GM23248 (cell line): ENCODE measurements around the gene LRRIQ1. TPM values are rescaled to one million over a fixed set of nuclear protein-coding genes. Genes with fewer than 3 reads are reported as not detected.

Experiments
- DNase-seq: peaks from one replicate; pipeline ENCODE4 v3.0.0-alpha.2; 2015
- H2AFZ ChIP-seq: fragments of 200-600 bp; sonication (generic); 2 replicates; pipeline ENCODE4 v1.6.1; 2016; ENCODE audit warnings: antibody characterized with exemption
- H3F3A ChIP-seq: fragments of 200-600 bp; sonication (generic); 2 replicates; pipeline ENCODE4 v1.6.1; 2016; ENCODE audit warnings: mild to moderate bottlenecking, antibody characterized with exemption, mixed run types; ENCODE audit not compliant: insufficient read depth
- H3K27ac ChIP-seq: fragments of 200-600 bp; sonication (generic); 2 replicates; pipeline ENCODE4 v1.5.1; 2016; ENCODE audit warnings: mild to moderate bottlenecking
- H3K27me3 ChIP-seq: fragments of 200-600 bp; sonication (generic); replicated peaks from 2 replicates; pipeline ENCODE4 v1.6.1; 2016; ENCODE audit warnings: mild to moderate bottlenecking; ENCODE audit not compliant: insufficient read depth
- H3K36me3 ChIP-seq: fragments of 200-600 bp; sonication (generic); 2 replicates; pipeline ENCODE4 v1.6.1; 2016; ENCODE audit warnings: low read depth, mild to moderate bottlenecking
- H3K4me1 ChIP-seq: fragments of 200-600 bp; sonication (generic); 2 replicates; pipeline ENCODE4 v1.6.1; 2016; ENCODE audit warnings: mild to moderate bottlenecking; ENCODE audit not compliant: insufficient read depth
- H3K4me2 ChIP-seq: fragments of 200-600 bp; sonication (generic); one replicate; pipeline ENCODE4 v1.6.1; 2016; ENCODE audit warnings: mild to moderate bottlenecking; ENCODE audit not compliant: unreplicated experiment
- H3K4me3 ChIP-seq: fragments of 200-600 bp; sonication (generic); 2 replicates; pipeline ENCODE4 v1.5.1; 2016; ENCODE audit warnings: mild to moderate bottlenecking
- H3K79me2 ChIP-seq: fragments of 200-600 bp; sonication (generic); 2 replicates; pipeline ENCODE4 v1.6.1; 2016; ENCODE audit warnings: mild to moderate bottlenecking; ENCODE audit not compliant: insufficient read depth
- H3K9ac ChIP-seq: fragments of 200-600 bp; sonication (generic); 2 replicates; pipeline ENCODE4 v1.6.1; 2016; ENCODE audit warnings: mild to moderate bottlenecking
- H3K9me2 ChIP-seq: fragments of 200-600 bp; sonication (generic); 2 replicates; pipeline ENCODE4 v1.6.1; 2016; ENCODE audit warnings: mixed run types, mild to moderate bottlenecking, moderate library complexity; ENCODE audit not compliant: insufficient read depth
- H3K9me3 ChIP-seq: fragments of 200-600 bp; sonication (generic); one replicate; pipeline ENCODE4 v1.6.1; 2017; ENCODE audit warnings: low read depth
- H4K20me1 ChIP-seq: fragments of 200-600 bp; sonication (generic); 2 replicates; pipeline ENCODE4 v1.6.0; 2016; ENCODE audit not compliant: insufficient read depth
- EZH2 ChIP-seq: fragments of 200-600 bp; sonication (generic); IDR thresholded peaks from 2 replicates; pipeline ENCODE4 v1.6.1; 2018; ENCODE audit warnings: antibody characterized with exemption, mild to moderate bottlenecking; ENCODE audit not compliant: insufficient read depth, poor library complexity, severe bottlenecking
- EZH2phosphoT487 ChIP-seq: fragments of 200-600 bp; sonication (generic); IDR thresholded peaks from 2 replicates; pipeline ENCODE4 v1.6.1; 2018; ENCODE audit warnings: antibody characterized with exemption, moderate library complexity, mild to moderate bottlenecking, low read depth; ENCODE audit not compliant: insufficient read depth
- WGBS, 2 experiments: methylation state at CpG; one replicate each; pipeline ENCODE4 v1.1.6; 2015 to 2017; ENCODE audit warnings: low lambda C conversion rate in 2 of 2, low coverage in 1 of 2; ENCODE audit errors: missing lambda C conversion rate in 2 of 2; 5-methylcytosine and 5-hydroxymethylcytosine counted together
- in situ Hi-C: fragments of 300-500 bp; cut with MboI; formaldehyde crosslinking; loops from 2 replicates; pipeline ENCODE4 v1.15.0; 2020
- polyA plus RNA-seq: library from polyadenylated mRNA; unstranded; fragments of >200 nt; fragmentation: Nextera tagmentation; extraction: Ambion mirVana; gene quantifications from 2 replicates; pipeline ENCODE4 v1.2.1, GENCODE V29; 2016
- total RNA-seq: library from RNA; depleted of rRNA; stranded (reverse); fragments of >200 nt; shearing (Covaris generic); gene quantifications from 2 replicates; pipeline ENCODE4 v1.2.3, GENCODE V29; 2014; rRNA removed

The LRRIQ1 gene
- total and polyA plus RNA-seq, 2 experiments from 2014 or later, result 0.11 to 0.88 TPM

DNA sequence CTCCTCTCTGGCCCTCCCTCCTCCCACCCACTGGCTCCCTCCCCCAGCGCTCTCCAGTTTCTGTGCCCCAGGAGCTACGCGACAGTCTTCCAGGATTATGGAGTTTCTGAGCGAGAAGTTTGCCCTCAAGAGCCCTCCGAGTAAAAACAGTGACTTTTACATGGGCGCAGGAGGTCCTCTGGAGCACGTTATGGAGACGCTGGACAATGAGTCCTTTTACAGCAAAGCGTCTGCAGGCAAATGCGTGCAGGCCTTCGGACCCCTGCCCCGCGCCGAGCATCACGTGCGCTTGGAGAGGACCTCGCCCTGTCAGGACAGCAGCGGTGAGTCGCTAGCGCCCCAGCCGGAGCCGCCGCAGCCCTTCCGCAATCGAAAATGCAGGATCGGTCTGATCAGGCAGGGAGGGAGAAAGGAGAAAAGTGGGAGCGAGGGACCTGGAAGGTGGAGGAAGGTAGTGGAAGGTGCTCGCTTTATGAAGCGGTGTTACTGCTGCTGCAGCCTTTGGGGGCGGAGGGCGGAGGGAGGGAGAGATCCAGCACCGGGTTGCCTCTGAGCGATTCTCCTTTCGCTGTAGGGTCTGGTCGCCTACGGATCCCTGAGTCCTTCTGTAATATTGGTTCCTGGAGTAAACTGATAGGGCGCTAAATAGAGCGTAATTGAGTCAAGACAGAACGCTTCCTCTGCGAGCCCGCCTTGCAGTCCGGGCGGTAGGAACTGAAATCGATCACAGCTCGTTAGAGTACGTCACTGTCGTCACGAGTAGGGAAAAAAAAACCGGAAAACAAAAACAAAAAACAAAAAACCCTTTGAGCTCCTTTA, 244.2 kb downstream of the LRRIQ1 start, which contains the start of gene ALX1:
Gene ALX1, plus strand, starts transcription at position 56 of the 819 bp plus-strand sequence. Its CDS starts 42 bp downstream, at position 98.
- peak within 1 kb of the TSS; percentile 82 for H3K4me2 ChIP-seq
- H3F3A ChIP-seq, result no peaks in the 10 kb centered on the region
- H3K79me2 ChIP-seq, result no peaks in the 10 kb centered on the region
- H3K4me1 ChIP-seq, result no peaks in the 10 kb centered on the region
- H3K36me3 ChIP-seq, result no peaks in the 10 kb centered on the region
- WGBS, 2 experiments, result 2 to 4% methylated on average over 48 to 49 of the region's 49 CpGs
- peak within 1 kb of the TSS; percentile 68 for H3K4me3 ChIP-seq
- peak; percentile 50 for DNase-seq
- H2AFZ ChIP-seq, result peak within 1 kb of the TSS; percentile 78
- 0 out of 2 replicates have a peak within 1 kb of the TSS, but pooled peaks have one; percentile 6 for H3K9ac ChIP-seq
- H3K27ac ChIP-seq, result no peak within 1 kb of the TSS
- peaks cover 70% of the 10 kb centered on the region for H3K27me3 ChIP-seq
- no peaks in the 10 kb centered on the region for H3K9me2 ChIP-seq
- in situ Hi-C loops, result no loop called here
- no peaks in the 10 kb centered on the region for H4K20me1 ChIP-seq
- TF ChIP-seq EZH2 (no peak), EZH2phosphoT487 (no peak)
- H3K9me3 ChIP-seq, result no peaks in the 10 kb centered on the region

DNA sequence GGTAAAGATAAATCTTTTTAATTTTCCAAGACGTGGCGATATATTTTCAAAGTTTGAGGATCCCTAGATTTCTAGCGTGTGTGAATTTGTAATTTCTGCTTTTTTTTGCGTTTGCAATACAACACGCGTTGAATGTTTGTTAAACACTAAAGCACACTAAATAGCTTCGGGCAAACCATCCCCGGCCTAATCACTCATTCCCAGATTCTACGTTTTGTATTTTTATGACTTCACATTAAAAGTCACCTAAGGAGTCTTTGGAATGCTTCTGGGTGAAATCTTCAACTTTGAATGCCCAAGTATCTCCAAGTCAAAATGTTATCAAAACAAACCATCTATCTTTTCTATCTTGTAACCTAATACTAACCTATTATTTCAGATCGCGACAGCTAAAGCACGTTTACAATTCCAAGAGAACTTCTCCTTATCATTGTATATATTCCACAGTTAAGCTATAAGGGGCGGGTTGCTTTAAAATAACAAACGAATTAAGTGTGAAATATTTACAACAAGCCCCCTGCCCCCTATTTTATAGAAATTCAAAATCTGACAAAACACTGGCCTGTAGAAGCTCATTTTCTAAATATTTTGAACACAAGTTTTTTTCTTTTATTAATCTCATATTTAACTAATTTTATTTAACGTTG, 245.0 kb downstream of the LRRIQ1 start:
- H3K36me3 ChIP-seq, result no peaks in the 10 kb centered on the region
- peak overlapping the region; percentile 82 for H3K4me2 ChIP-seq
- peak overlapping the region; percentile 78 for H2AFZ ChIP-seq
- H3K27me3 ChIP-seq, result peaks cover 63% of the 10 kb centered on the region
- WGBS, 2 experiments, result 18 to 19% methylated on average over 15 of the region's 15 CpGs
- no peak; the same call in 1 of the 2 replicates for TF ChIP-seq EZH2phosphoT487
- no peak for TF ChIP-seq EZH2
- H3K9ac ChIP-seq, result no peak overlapping the region
- H3F3A ChIP-seq, result no peaks in the 10 kb centered on the region
- H3K79me2 ChIP-seq, result no peaks in the 10 kb centered on the region
- H3K9me2 ChIP-seq, result no peaks in the 10 kb centered on the region
- H3K4me3 ChIP-seq, result peak overlapping the region; percentile 68
- H4K20me1 ChIP-seq, result no peaks in the 10 kb centered on the region
- H3K9me3 ChIP-seq, result no peaks in the 10 kb centered on the region
- DNase-seq, result no peak
- H3K27ac ChIP-seq, result no peak overlapping the region
- no peaks in the 10 kb centered on the region for H3K4me1 ChIP-seq
- in situ Hi-C loops, result no loop called here

DNA sequence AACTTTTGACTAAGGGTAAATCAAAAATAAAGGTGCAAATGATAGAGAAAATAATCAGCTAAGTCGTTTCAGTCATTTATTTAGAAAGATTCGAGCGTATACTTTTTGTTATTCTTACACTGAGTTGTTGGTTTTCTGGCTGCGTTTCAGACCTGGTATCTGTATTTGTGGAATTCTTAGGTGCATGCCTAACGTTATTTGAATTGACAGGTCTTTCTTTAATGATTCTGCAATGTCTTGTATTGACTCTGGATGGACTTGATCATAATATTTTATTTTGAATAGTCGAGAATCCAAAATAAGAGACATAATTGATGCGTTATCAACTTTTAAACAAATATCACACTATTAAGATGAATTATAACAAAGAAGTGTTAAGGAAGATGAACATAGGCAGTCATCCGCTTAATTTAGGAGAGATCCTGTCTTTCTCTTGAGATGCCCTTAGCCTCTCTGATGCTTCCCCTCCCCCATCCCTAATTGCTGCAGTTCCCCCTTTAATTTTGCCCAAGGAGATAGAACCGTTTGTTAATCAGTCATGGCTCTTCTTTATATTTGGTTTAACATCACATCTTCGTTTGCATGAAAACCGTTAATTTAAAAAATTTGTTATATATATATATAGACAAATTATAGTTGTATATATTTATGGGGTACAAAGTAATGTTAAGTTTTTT, 245.6 kb downstream of the LRRIQ1 start:
- WGBS, 2 experiments, result 37 to 38% methylated on average over 11 of the region's 11 CpGs
- Histone ChIP-seq H3K4me2 (no peak overlapping the region), H3K9me3 (no peaks in the 10 kb centered on the region), H3K9me2 (no peaks in the 10 kb centered on the region), H3K27me3 (peaks cover 58% of the 10 kb centered on the region), H3K4me1 (no peaks in the 10 kb centered on the region), H4K20me1 (no peaks in the 10 kb centered on the region), H3K27ac (no peak overlapping the region), H3K9ac (no peak overlapping the region), H3F3A (no peaks in the 10 kb centered on the region), H3K36me3 (no peaks in the 10 kb centered on the region), H3K79me2 (no peaks in the 10 kb centered on the region), H3K4me3 (no peak overlapping the region), H2AFZ (no peak overlapping the region)
- in situ Hi-C loops, result no loop called here
- TF ChIP-seq EZH2 (no peak), EZH2phosphoT487 (no peak)
- DNase-seq, result no peak

- Histone ChIP-seq H4K20me1 (no peaks in the 10 kb centered on the region), H3F3A (no peaks in the 10 kb centered on the region), H3K4me1 (no peaks in the 10 kb centered on the region), H3K36me3 (no peaks in the 10 kb centered on the region), H2AFZ (no peak overlapping the region), H3K9me2 (no peaks in the 10 kb centered on the region), H3K79me2 (no peaks in the 10 kb centered on the region), H3K4me3 (no peak overlapping the region), H3K27ac (no peak overlapping the region), H3K4me2 (no peak overlapping the region), H3K9ac (no peak overlapping the region), H3K27me3 (peaks cover 50% of the 10 kb centered on the region), H3K9me3 (no peaks in the 10 kb centered on the region)
- in situ Hi-C loops, result no loop called here
- WGBS, 2 experiments, result 84 to 93% methylated on average over 6 of the region's 6 CpGs
- no peak for TF ChIP-seq EZH2phosphoT487
- TF ChIP-seq EZH2, result no peak
- DNase-seq, result no peak
Measured at GRCh38 chr12:85283560-85283959, 247.4 kb downstream of the LRRIQ1 start.

Other genes starting within 250 kb of the LRRIQ1 start
- 2.6 and 3.2 TPM in 2 replicates for gene SLC6A15, start 123.6 kb upstream of the LRRIQ1 start, total RNA-seq
- 2.0 and 3.4 TPM in 2 replicates for gene SLC6A15, start 123.6 kb upstream of the LRRIQ1 start, polyA plus RNA-seq
- not detected in 2 replicates for gene TSPAN19, start 74 bp upstream of the LRRIQ1 start, total RNA-seq
- gene TSPAN19, start 74 bp upstream of the LRRIQ1 start, polyA plus RNA-seq, result 0.23 and 0.38 TPM in 2 replicates
- gene ALX1, start 243.9 kb downstream of the LRRIQ1 start, total RNA-seq, result 0.13 TPM in 1 of 2 replicates, not detected in the other
- not detected in 2 replicates for gene ALX1, start 243.9 kb downstream of the LRRIQ1 start, polyA plus RNA-seq